Measurements from ENCODE around the gene IL10RB. TPM values are rescaled to one million over a fixed set of nuclear protein-coding genes. Genes with fewer than 3 reads are reported as not detected.

The IL10RB gene
- total and polyA plus RNA-seq, 4 donors, result 11.6 to 28.4 (median 17.8) TPM

DNA sequence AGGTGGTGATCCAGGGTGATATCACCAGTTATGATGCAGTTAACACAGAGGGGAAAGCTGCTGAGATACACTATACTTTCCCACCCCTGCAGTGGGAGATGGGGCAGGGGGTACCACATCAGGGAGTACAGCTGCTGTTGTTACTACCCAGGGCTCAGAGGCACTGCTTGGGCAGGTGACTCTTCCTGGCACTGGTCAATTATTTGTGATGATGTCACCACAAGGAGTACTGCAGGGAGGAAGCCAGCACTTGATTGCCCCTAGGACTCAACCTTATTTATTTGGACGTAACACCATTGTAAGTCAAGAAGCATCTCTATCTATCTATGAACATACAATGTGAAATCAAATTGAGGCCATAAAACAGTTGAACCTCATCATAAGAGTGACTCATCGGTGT, 68.7 kb downstream of the IL10RB start:
- H3K36me3 ChIP-seq (ENCODE audit: control insufficient read depth in 1 of 2, insufficient read depth in 2 of 2, low read length in 1 of 2), result no peaks in the 10 kb centered on the region
- intact Hi-C loops (cut with DNase I), result no loop called here

DNA sequence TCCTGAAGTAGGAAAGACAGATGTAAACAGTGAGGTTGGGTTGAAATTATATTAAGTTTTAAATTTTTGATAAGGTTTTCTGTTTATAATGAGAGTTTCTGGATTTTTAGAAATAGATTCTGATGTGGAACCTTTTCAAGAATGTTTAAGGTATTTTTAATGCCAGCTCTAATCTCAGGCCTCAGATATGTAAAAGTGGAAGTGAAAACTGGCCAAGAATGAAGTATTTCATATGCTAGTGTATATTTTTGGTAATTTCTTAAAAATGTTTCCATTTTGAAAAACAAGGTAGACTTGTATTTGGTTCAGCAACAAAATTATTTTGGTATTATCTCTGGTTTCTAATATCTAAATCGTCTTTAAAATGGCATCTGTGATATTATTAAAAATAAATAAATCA, 73.0 kb downstream of the IL10RB start:
- no peaks in the 10 kb centered on the region for H3K9me3 ChIP-seq (ENCODE audit: control insufficient read depth, low read length)
- H3K27ac ChIP-seq (ENCODE audit: low read depth in 1 of 2, low read length in 2 of 2), result no peak overlapping the region
- 4 to 12% methylated on average over 1 of the region's 1 CpG for WGBS, 2 donors
- H3K36me3 ChIP-seq (ENCODE audit: control insufficient read depth in 1 of 2, insufficient read depth in 2 of 2, low read length in 1 of 2), result peaks cover 0 to 2% of the 10 kb centered on the region in 2 donors
- no peaks in the 10 kb centered on the region for H3K27me3 ChIP-seq (ENCODE audit: control insufficient read depth in 1 of 2, insufficient read depth in 2 of 2, low read length in 1 of 2)
- intact Hi-C loops (cut with DNase I), result no loop called here
- H3K4me1 ChIP-seq (ENCODE audit: control insufficient read depth in 1 of 2, insufficient read depth in 2 of 2, low read length in 2 of 2), result no peaks in the 10 kb centered on the region
- no peak overlapping the region for H3K4me3 ChIP-seq (ENCODE audit: low read length in 2 of 2)
- ATAC-seq (ENCODE audit: low FRiP score), result no peak
- no peak for DNase-seq

More for the DNA sequence above, 68.7 kb downstream of the IL10RB start:
- WGBS, 2 donors, result 88 to 90% methylated on average over 2 of the region's 2 CpGs
- H3K4me3 ChIP-seq (ENCODE audit: low read length in 2 of 2), result no peak overlapping the region
- ATAC-seq (ENCODE audit: low FRiP score), result no peak
- no peaks in the 10 kb centered on the region for H3K27me3 ChIP-seq (ENCODE audit: control insufficient read depth in 1 of 2, insufficient read depth in 2 of 2, low read length in 1 of 2)
- DNase-seq, result no peak
- H3K27ac ChIP-seq (ENCODE audit: low read depth in 1 of 2, low read length in 2 of 2), result no peak overlapping the region
- H3K9me3 ChIP-seq (ENCODE audit: control insufficient read depth, low read length), result peaks cover 2% of the 10 kb centered on the region
- no peaks in the 10 kb centered on the region for H3K4me1 ChIP-seq (ENCODE audit: control insufficient read depth in 1 of 2, insufficient read depth in 2 of 2, low read length in 2 of 2)

GRCh38 chr21:33339918-33340317, 73.8 kb downstream of the IL10RB start:
- no peak overlapping the region for H3K27ac ChIP-seq (ENCODE audit: low read depth in 1 of 2, low read length in 2 of 2)
- WGBS, 2 donors, result 45 to 51% methylated on average over 2 of the region's 2 CpGs
- intact Hi-C loops (cut with DNase I), result no loop called here
- DNase-seq (no peak), ATAC-seq (ENCODE audit: low FRiP score) (no peak)
- no peak overlapping the region for H3K4me3 ChIP-seq (ENCODE audit: low read length in 2 of 2)
- no peaks in the 10 kb centered on the region for H3K9me3 ChIP-seq (ENCODE audit: control insufficient read depth, low read length)
- no peaks in the 10 kb centered on the region for H3K27me3 ChIP-seq (ENCODE audit: control insufficient read depth in 1 of 2, insufficient read depth in 2 of 2, low read length in 1 of 2)
- H3K4me1 ChIP-seq (ENCODE audit: control insufficient read depth in 1 of 2, insufficient read depth in 2 of 2, low read length in 2 of 2), result no peaks in the 10 kb centered on the region
- peaks cover 0 to 2% of the 10 kb centered on the region in 2 donors for H3K36me3 ChIP-seq (ENCODE audit: control insufficient read depth in 1 of 2, insufficient read depth in 2 of 2, low read length in 1 of 2)

DNA sequence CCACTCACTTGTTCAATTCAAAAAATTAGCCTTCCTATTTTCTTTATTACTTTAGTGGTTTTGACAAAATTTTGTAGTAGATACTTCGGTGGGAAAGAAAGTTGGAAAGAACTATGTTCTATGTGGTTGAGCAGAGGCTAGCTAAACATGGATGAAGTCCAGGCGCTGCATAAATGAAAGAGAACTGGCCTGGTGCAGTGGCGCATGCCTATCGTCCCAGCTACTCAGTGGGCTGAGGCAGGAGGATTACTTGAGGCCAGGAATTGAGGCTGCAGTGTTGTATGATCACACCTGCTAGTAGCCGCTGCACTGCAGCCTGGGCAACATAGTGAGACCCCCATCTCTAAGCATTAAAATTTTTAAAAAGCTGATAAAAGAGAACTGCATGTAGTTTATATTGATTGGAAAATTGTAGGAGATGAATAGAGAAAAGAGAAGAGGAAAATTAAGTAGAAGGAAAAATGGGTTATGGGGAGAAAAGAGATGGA, 79.6 kb downstream of the IL10RB start:
- ATAC-seq (ENCODE audit: low FRiP score), result no peak
- H3K4me3 ChIP-seq (ENCODE audit: low read length in 2 of 2), result no peak overlapping the region
- intact Hi-C loops (cut with DNase I), result no loop called here
- peaks cover 0 to 2% of the 10 kb centered on the region in 2 donors for H3K36me3 ChIP-seq (ENCODE audit: control insufficient read depth in 1 of 2, insufficient read depth in 2 of 2, low read length in 1 of 2)
- H3K27me3 ChIP-seq (ENCODE audit: control insufficient read depth in 1 of 2, insufficient read depth in 2 of 2, low read length in 1 of 2), result no peaks in the 10 kb centered on the region
- WGBS, 2 donors, result 86 to 87% methylated on average over 5 of the region's 5 CpGs
- no peak for DNase-seq
- H3K9me3 ChIP-seq (ENCODE audit: control insufficient read depth, low read length), result no peaks in the 10 kb centered on the region
- H3K27ac ChIP-seq (ENCODE audit: low read depth in 1 of 2, low read length in 2 of 2), result no peak overlapping the region
- H3K4me1 ChIP-seq (ENCODE audit: control insufficient read depth in 1 of 2, insufficient read depth in 2 of 2, low read length in 2 of 2), result no peaks in the 10 kb centered on the region

Other genes with a start within 250 kb of the IL10RB start
- not detected for gene OLIG2, start 240.4 kb upstream of the IL10RB start, total RNA-seq
- gene OLIG2, start 240.4 kb upstream of the IL10RB start, polyA plus RNA-seq, result not detected
- not detected for gene OLIG1, start 196.2 kb upstream of the IL10RB start, total RNA-seq
- not detected for gene OLIG1, start 196.2 kb upstream of the IL10RB start, polyA plus RNA-seq
- 10 to 100 TPM; 33.0 to 45.1 TPM for gene IFNAR2, start 36.4 kb upstream of the IL10RB start, total RNA-seq
- 10 to 100 TPM; 16.8 to 23.1 TPM for gene IFNAR2, start 36.4 kb upstream of the IL10RB start, polyA plus RNA-seq
- gene IFNAR1, start 58.6 kb downstream of the IL10RB start, total RNA-seq, result 10 to 100 TPM; 45.6 to 59.3 TPM
- 10 to 100 TPM; 13.9 to 21.2 TPM for gene IFNAR1, start 58.6 kb downstream of the IL10RB start, polyA plus RNA-seq
- gene IFNGR2, start 137.0 kb downstream of the IL10RB start, total RNA-seq, result 10 to 100 TPM; 56.2 to 81.1 TPM
- gene IFNGR2, start 137.0 kb downstream of the IL10RB start, polyA plus RNA-seq, result 10 to 100 TPM; 54.1 to 69.1 TPM
- 10 to 100 TPM; 37.8 to 45.2 TPM for gene TMEM50B, start 213.6 kb downstream of the IL10RB start, total RNA-seq
- gene TMEM50B, start 213.6 kb downstream of the IL10RB start, polyA plus RNA-seq, result 100 to 1,000 TPM in 1 of 2 donors, 10 to 100 TPM in 1; 30.3 to 128 TPM
- gene DNAJC28, start 225.3 kb downstream of the IL10RB start, total RNA-seq, result 1 to 10 TPM; 1.2 to 2.7 TPM
- 1 to 10 TPM in 1 of 2 donors, under 1 TPM in 1; 0.56 to 3.0 TPM for gene DNAJC28, start 225.3 kb downstream of the IL10RB start, polyA plus RNA-seq